Measurements from ENCODE around the gene ALG1. TPM values are rescaled to one million over a fixed set of nuclear protein-coding genes. Genes with fewer than 3 reads are reported as not detected.
A peak's percentile ranks its signal among the peaks of the same experiment; 100 is the strongest.
"Not testable (repeated sequence)": the region's sequence is repeated elsewhere in the genome, so short reads cannot be mapped to it uniquely, and the experiment has no call there.

The ALG1 gene
- total RNA-seq, 1 experiment from 2014 or later, result 33.0 TPM

- DNase-seq (ENCODE audit: low read depth, low spot score); in situ Hi-C loops (cut with HindIII; ENCODE audit: low pct_unique_long_range_greater_than_20kb, low sequenced_read_pairs): not testable (repeated sequence)
Observed at GRCh38 chr16:5116780-5117295, 45.2 kb downstream of the ALG1 start.

- DNase-seq (ENCODE audit: low read depth, low spot score); in situ Hi-C loops (cut with HindIII; ENCODE audit: low pct_unique_long_range_greater_than_20kb, low sequenced_read_pairs): not testable (repeated sequence)
Observed at GRCh38 chr16:5117300-5118087, 45.9 kb downstream of the ALG1 start.

GRCh38 chr16:5131467-5132004 is 59.9 kb downstream of the ALG1 start:
- DNase-seq (ENCODE audit: low read depth, low spot score); in situ Hi-C loops (cut with HindIII; ENCODE audit: low pct_unique_long_range_greater_than_20kb, low sequenced_read_pairs): not testable (repeated sequence)

- peak; percentile 1 for DNase-seq (ENCODE audit: low read depth, low spot score)
- in situ Hi-C loops (cut with HindIII; ENCODE audit: low pct_unique_long_range_greater_than_20kb, low sequenced_read_pairs), result not testable (repeated sequence)
Observed at GRCh38 chr16:5132915-5133600, 61.4 kb downstream of the ALG1 start.

- DNase-seq (ENCODE audit: low read depth, low spot score); in situ Hi-C loops (cut with HindIII; ENCODE audit: low pct_unique_long_range_greater_than_20kb, low sequenced_read_pairs): not testable (repeated sequence)
Observed at GRCh38 chr16:5134739-5135452, 63.3 kb downstream of the ALG1 start.

Other genes starting within 250 kb of the ALG1 start
- gene GLYR1, start 224.6 kb upstream of the ALG1 start, total RNA-seq (2014; rRNA removed; shearing (Covaris generic)), result 27.9 and 36.3 TPM in 2 replicates
- 14.1 and 14.5 TPM in 2 replicates for gene UBN1, start 224.4 kb upstream of the ALG1 start, total RNA-seq (2014; rRNA removed; shearing (Covaris generic))
- gene PPL, start 134.7 kb upstream of the ALG1 start, total RNA-seq (2014; rRNA removed; shearing (Covaris generic)), result 0.03 and 0.11 TPM in 2 replicates
- 0.21 and 0.24 TPM in 2 replicates for gene SEC14L5, start 113.5 kb upstream of the ALG1 start, total RNA-seq (2014; rRNA removed; shearing (Covaris generic))
- 30.6 and 37.9 TPM in 2 replicates for gene NAGPA, start 37.9 kb upstream of the ALG1 start, total RNA-seq (2014; rRNA removed; shearing (Covaris generic))
- gene C16orf89, start 5.9 kb upstream of the ALG1 start, total RNA-seq (2014; rRNA removed; shearing (Covaris generic)), result 0.13 and 0.64 TPM in 2 replicates
- gene EEF2KMT, start 26.0 kb downstream of the ALG1 start, total RNA-seq (2014; rRNA removed; shearing (Covaris generic)), result 16.4 and 24.1 TPM in 2 replicates